Measurements from ENCODE around the gene SMTNL2. TPM values are rescaled to one million over a fixed set of nuclear protein-coding genes. Genes with fewer than 3 reads are reported as not detected.
A peak's percentile ranks its signal among the peaks of the same experiment; 100 is the strongest.

SMTNL2 gene
- 1.0 TPM for polyA plus RNA-seq (2013, experiment 1 of 2)
- polyA plus RNA-seq (2013, experiment 2 of 2) = 2.0 TPM

GRCh38 chr17:4584101-4584916, at the start of gene SMTNL2:
SMTNL2 (plus strand) TSS chr17:4584529; CDS start chr17:4584606, 77 bp downstream.
- WGBS = under 1% methylated on average over 100 of the region's 100 CpGs
- no peaks in the 10 kb centered on the region for H3K4me1 ChIP-seq (ENCODE audit: insufficient read depth, low read length)
- H3K27me3 ChIP-seq (ENCODE audit: insufficient read depth, low read length) = peaks cover 50% of the 10 kb centered on the region
- peak within 1 kb of the TSS; percentile 37; the same call in 1 of the 2 replicates for H3K9ac ChIP-seq (ENCODE audit: low read depth, low read length)
- H3K36me3 ChIP-seq (ENCODE audit: insufficient read depth, low read length) = no peaks in the 10 kb centered on the region
- peak within 1 kb of the TSS; percentile 63 for H3K4me3 ChIP-seq (ENCODE audit: low read length)
- H3K27ac ChIP-seq (ENCODE audit: low read depth, low read length) = no peak within 1 kb of the TSS
- no peaks in the 10 kb centered on the region for H3K9me3 ChIP-seq (ENCODE audit: insufficient read depth, low read depth, low read length)

DNA sequence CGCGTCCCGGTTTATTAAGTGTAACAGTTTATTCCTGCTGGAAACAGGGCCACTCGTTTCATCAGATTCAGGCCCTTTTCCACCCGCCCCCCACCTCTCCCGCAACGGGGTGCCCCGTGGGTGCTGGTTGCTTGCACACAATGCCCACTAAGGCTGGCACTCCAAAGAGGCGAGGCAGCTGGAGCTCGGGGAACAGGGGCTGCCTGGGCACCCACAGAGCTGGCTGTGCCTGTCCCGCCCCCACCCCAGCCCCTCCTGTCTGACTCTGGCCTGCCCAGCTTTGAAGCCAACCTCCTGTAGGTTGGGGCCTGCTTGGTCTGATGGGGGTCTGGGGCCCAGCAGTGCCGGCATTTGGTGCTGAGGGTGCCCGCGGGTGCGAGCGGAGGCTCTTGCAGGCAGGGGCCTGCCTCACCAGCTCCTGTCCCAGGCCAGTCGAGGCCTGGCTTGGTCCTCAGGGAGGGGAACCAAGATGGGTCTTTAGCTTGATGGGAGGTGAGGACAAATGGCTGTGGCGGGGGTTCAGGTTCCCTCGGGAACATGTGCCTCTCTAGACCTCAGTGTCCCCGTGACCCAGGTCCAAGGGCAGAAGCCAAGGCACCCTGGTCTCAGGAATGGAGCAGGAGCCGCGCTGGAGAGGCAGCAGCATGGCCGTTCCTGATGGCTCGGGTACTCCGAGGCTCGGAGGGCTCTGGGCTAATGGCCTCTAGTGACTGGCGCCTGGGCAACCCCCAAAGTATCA, 49.2 kb upstream of the SMTNL2 start:
- Histone ChIP-seq H3K27ac (ENCODE audit: low read depth, low read length) (no peak overlapping the region), H3K36me3 (ENCODE audit: insufficient read depth, low read length) (peaks cover 29% of the 10 kb centered on the region), H3K27me3 (ENCODE audit: insufficient read depth, low read length) (peaks cover 29% of the 10 kb centered on the region), H3K4me3 (ENCODE audit: low read length) (no peak overlapping the region), H3K9ac (ENCODE audit: low read depth, low read length) (no peak overlapping the region), H3K9me3 (ENCODE audit: insufficient read depth, low read depth, low read length) (no peaks in the 10 kb centered on the region), H3K4me1 (ENCODE audit: insufficient read depth, low read length) (no peaks in the 10 kb centered on the region)
- 81% methylated on average over 27 of the region's 27 CpGs for whole genome bisulfite sequencing

- H3K27ac ChIP-seq (ENCODE audit: low read depth, low read length) = no peak overlapping the region
- 45% methylated on average over 19 of the region's 19 CpGs for WGBS
- H3K9me3 ChIP-seq (ENCODE audit: insufficient read depth, low read depth, low read length) = no peaks in the 10 kb centered on the region
- H3K4me1 ChIP-seq (ENCODE audit: insufficient read depth, low read length) = no peaks in the 10 kb centered on the region
- peaks cover 36% of the 10 kb centered on the region for H3K36me3 ChIP-seq (ENCODE audit: insufficient read depth, low read length)
- peak overlapping the region; percentile 9; the same call in 1 of the 2 replicates for H3K4me3 ChIP-seq (ENCODE audit: low read length)
- H3K9ac ChIP-seq (ENCODE audit: low read depth, low read length) = peak overlapping the region; percentile 12; the same call in 1 of the 2 replicates
- H3K27me3 ChIP-seq (ENCODE audit: insufficient read depth, low read length) = peaks cover 25% of the 10 kb centered on the region
Observed at GRCh38 chr17:4535667-4536258, 48.6 kb upstream of the SMTNL2 start.

DNA sequence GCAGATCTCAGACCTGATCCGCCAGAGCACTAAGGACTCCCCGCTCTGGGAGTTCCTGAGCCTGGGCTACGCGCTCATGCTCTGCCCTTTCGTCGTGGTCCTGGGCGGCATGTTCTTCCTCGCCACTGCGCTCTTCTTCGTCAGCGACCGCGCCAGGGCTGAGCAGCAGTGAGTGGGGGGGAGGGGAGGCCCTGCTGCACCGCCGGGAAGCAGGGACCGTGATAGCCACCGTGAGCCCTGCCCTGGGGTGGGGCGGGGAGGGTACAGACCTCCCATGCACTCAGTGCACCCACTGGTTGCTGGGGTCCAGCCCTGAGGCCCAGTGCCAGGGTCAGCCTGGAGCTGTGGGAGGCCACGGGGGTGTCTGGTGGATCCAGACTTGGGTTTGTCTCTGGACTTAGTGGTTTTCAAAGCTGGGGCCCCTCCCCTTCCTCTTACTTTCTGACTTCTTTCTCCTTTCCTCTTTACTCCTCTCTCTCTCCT, 48.0 kb upstream of the SMTNL2 start:
- Histone ChIP-seq H3K4me1 (ENCODE audit: insufficient read depth, low read length) (no peaks in the 10 kb centered on the region), H3K4me3 (ENCODE audit: low read length) (peak overlapping the region; percentile 9; the same call in 1 of the 2 replicates), H3K27ac (ENCODE audit: low read depth, low read length) (no peak overlapping the region), H3K27me3 (ENCODE audit: insufficient read depth, low read length) (peaks cover 20% of the 10 kb centered on the region), H3K9ac (ENCODE audit: low read depth, low read length) (peak overlapping the region; percentile 12; the same call in 1 of the 2 replicates), H3K36me3 (ENCODE audit: insufficient read depth, low read length) (peaks cover 41% of the 10 kb centered on the region), H3K9me3 (ENCODE audit: insufficient read depth, low read depth, low read length) (no peaks in the 10 kb centered on the region)
- WGBS = 31% methylated on average over 19 of the region's 19 CpGs

DNA sequence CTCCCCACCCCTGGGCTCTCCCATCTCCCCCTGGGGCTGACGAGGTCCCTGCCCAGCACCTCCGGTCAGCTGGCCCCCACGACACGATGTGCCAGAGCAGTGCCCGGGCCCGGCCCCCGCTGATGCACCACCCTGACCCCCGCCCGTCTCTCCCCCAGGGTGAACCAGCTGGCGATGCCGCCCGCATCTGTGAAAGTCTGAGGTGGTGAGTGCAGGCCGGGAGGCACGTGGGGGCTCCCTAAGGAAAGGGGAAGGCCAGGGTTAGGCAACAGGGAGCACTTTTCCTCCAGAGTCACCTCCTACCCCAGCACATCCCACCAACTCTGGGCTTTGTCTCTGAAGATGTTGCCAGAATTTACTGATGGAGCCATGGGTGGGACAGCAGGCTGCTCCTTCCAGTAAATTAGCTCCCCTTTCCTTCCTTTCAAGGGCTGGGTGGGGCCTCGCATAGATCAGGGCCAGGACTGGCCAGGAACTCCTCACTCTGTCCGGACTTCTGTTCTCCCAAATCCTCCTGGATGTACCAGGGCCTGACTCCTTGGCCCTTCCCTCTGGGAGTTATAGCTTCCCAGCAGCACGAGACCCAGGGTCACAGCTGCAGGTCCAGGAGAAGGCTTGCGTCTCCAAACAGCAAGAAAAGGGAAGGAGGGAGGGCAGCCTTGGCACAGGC, 47.5 kb upstream of the SMTNL2 start:
- Histone ChIP-seq H3K27me3 (ENCODE audit: insufficient read depth, low read length) (peaks cover 15% of the 10 kb centered on the region), H3K4me1 (ENCODE audit: insufficient read depth, low read length) (no peaks in the 10 kb centered on the region), H3K27ac (ENCODE audit: low read depth, low read length) (no peak overlapping the region), H3K36me3 (ENCODE audit: insufficient read depth, low read length) (peaks cover 47% of the 10 kb centered on the region), H3K9me3 (ENCODE audit: insufficient read depth, low read depth, low read length) (no peaks in the 10 kb centered on the region), H3K4me3 (ENCODE audit: low read length) (0 out of 2 replicates have a peak overlapping the region, but pooled peaks have one; percentile 9), H3K9ac (ENCODE audit: low read depth, low read length) (no peak overlapping the region)
- 78% methylated on average over 16 of the region's 18 CpGs for WGBS

- 93% methylated on average over 19 of the region's 19 CpGs for WGBS
- Histone ChIP-seq H3K27ac (ENCODE audit: low read depth, low read length) (no peak overlapping the region), H3K27me3 (ENCODE audit: insufficient read depth, low read length) (peaks cover 9% of the 10 kb centered on the region; the same call in 1 of the 2 replicates), H3K9ac (ENCODE audit: low read depth, low read length) (no peak overlapping the region), H3K4me1 (ENCODE audit: insufficient read depth, low read length) (no peaks in the 10 kb centered on the region), H3K9me3 (ENCODE audit: insufficient read depth, low read depth, low read length) (no peaks in the 10 kb centered on the region), H3K36me3 (ENCODE audit: insufficient read depth, low read length) (peaks cover 54% of the 10 kb centered on the region), H3K4me3 (ENCODE audit: low read length) (no peak overlapping the region)
Observed at GRCh38 chr17:4537451-4538235, 46.7 kb upstream of the SMTNL2 start.

- Histone ChIP-seq H3K27me3 (ENCODE audit: insufficient read depth, low read length) (0 out of 2 replicates have a peak, but pooled peaks cover under 1% of the 10 kb centered on the region), H3K9me3 (ENCODE audit: insufficient read depth, low read depth, low read length) (no peaks in the 10 kb centered on the region), H3K36me3 (ENCODE audit: insufficient read depth, low read length) (peaks cover 62% of the 10 kb centered on the region), H3K4me3 (ENCODE audit: low read length) (no peak overlapping the region), H3K4me1 (ENCODE audit: insufficient read depth, low read length) (no peaks in the 10 kb centered on the region), H3K9ac (ENCODE audit: low read depth, low read length) (no peak overlapping the region), H3K27ac (ENCODE audit: low read depth, low read length) (no peak overlapping the region)
- 93% methylated on average over 13 of the region's 13 CpGs for WGBS
Observed at GRCh38 chr17:4538236-4539002, 45.9 kb upstream of the SMTNL2 start.

GRCh38 chr17:4539025-4539424, 45.3 kb upstream of the SMTNL2 start:
- 93% methylated on average over 8 of the region's 8 CpGs for WGBS
- H3K4me1 ChIP-seq (ENCODE audit: insufficient read depth, low read length) = no peaks in the 10 kb centered on the region

GRCh38 chr17:4539576-4540223, 44.6 kb upstream of the SMTNL2 start:
- H3K27ac ChIP-seq (ENCODE audit: low read depth, low read length) = no peak overlapping the region
- no peaks in the 10 kb centered on the region for H3K27me3 ChIP-seq (ENCODE audit: insufficient read depth, low read length)
- no peak overlapping the region for H3K9ac ChIP-seq (ENCODE audit: low read depth, low read length)
- H3K4me3 ChIP-seq (ENCODE audit: low read length) = no peak overlapping the region
- peaks cover 72% of the 10 kb centered on the region for H3K36me3 ChIP-seq (ENCODE audit: insufficient read depth, low read length)
- no peaks in the 10 kb centered on the region for H3K4me1 ChIP-seq (ENCODE audit: insufficient read depth, low read length)
- WGBS = 95% methylated on average over 26 of the region's 26 CpGs
- H3K9me3 ChIP-seq (ENCODE audit: insufficient read depth, low read depth, low read length) = no peaks in the 10 kb centered on the region

More at GRCh38 chr17:4539025-4539424, 45.3 kb upstream of the SMTNL2 start:
- Histone ChIP-seq H3K9me3 (ENCODE audit: insufficient read depth, low read depth, low read length) (no peaks in the 10 kb centered on the region), H3K27ac (ENCODE audit: low read depth, low read length) (no peak overlapping the region), H3K4me3 (ENCODE audit: low read length) (no peak overlapping the region), H3K9ac (ENCODE audit: low read depth, low read length) (no peak overlapping the region), H3K27me3 (ENCODE audit: insufficient read depth, low read length) (no peaks in the 10 kb centered on the region), H3K36me3 (ENCODE audit: insufficient read depth, low read length) (peaks cover 68% of the 10 kb centered on the region)
